Neural cell (in vitro differentiated cells): Measurements from ENCODE around the gene MXRA8.

Experiments
- EP300 ChIP-seq: fragments of 450-650 bp; conservative IDR thresholded peaks from 2 replicates; pipeline ENCODE4 v1.6.1; 2014; ENCODE audit warnings: antibody characterized with exemption, mild to moderate bottlenecking, moderate library complexity; ENCODE audit not compliant: poor library complexity, severe bottlenecking
- POLR2AphosphoS5 ChIP-seq: IDR thresholded peaks from 2 replicates; pipeline ENCODE4 v1.6.1; 2012
- TF ChIP-seq, protein P1 (sequence below): fragments of 450-650 bp; IDR thresholded peaks from 2 replicates; pipeline ENCODE4 v1.5.1; 2014; ENCODE audit warnings: antibody characterized with exemption, mild to moderate bottlenecking, moderate library complexity; ENCODE audit not compliant: poor library complexity, severe bottlenecking

DNA sequence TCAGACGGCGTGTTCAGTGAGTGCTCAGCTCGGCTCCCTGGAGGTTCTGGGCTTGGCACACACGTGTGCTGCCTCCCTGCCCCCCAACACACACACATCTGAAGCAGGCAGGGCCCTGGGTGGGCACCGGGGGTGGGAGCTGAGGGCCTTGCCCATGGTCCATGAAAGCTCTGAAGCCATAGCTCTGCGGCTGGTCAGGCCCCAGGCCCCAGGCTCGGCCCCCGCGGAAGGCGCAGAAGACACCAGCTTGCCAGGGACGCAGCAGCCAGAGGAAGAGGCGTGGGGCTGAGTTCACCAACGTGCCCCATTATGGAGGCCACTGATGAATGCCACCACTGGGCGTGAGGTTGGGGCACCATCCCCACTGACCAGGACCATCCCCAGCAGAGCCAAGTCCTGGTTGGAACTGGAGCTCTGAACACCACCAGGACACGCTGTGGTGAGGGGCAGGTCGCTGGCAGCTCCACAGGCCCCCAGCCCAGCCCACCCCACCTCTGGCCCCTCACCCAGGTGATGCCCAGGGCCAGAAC is 12.5 kb upstream of the MXRA8 start:
- TF ChIP-seq POLR2AphosphoS5: no peak
- no peak for TF ChIP-seq EP300
- TF ChIP-seq, protein P1, sequence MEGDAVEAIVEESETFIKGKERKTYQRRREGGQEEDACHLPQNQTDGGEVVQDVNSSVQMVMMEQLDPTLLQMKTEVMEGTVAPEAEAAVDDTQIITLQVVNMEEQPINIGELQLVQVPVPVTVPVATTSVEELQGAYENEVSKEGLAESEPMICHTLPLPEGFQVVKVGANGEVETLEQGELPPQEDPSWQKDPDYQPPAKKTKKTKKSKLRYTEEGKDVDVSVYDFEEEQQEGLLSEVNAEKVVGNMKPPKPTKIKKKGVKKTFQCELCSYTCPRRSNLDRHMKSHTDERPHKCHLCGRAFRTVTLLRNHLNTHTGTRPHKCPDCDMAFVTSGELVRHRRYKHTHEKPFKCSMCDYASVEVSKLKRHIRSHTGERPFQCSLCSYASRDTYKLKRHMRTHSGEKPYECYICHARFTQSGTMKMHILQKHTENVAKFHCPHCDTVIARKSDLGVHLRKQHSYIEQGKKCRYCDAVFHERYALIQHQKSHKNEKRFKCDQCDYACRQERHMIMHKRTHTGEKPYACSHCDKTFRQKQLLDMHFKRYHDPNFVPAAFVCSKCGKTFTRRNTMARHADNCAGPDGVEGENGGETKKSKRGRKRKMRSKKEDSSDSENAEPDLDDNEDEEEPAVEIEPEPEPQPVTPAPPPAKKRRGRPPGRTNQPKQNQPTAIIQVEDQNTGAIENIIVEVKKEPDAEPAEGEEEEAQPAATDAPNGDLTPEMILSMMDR: no peak
